HUES64 (cell line): ENCODE measurements around the gene UGP2.
A peak's percentile ranks its signal among the peaks of the same experiment; 100 is the strongest.

ENCODE experiments used
- H3K27ac ChIP-seq: 2 replicates; pipeline ENCODE4 v1.7.0; 2013; ENCODE audit warnings: low read depth, low read length, inconsistent platforms
- H3K27me3 ChIP-seq: 2 replicates; pipeline ENCODE4 v1.6.1; 2013; ENCODE audit warnings: mild to moderate bottlenecking, low read length; ENCODE audit not compliant: insufficient read depth
- H3K36me3 ChIP-seq: 2 replicates; pipeline ENCODE4 v1.6.1; 2013; ENCODE audit warnings: mild to moderate bottlenecking, low read length; ENCODE audit not compliant: insufficient read depth
- H3K4me1 ChIP-seq: 2 replicates; pipeline ENCODE4 v1.6.1; 2013; ENCODE audit warnings: mild to moderate bottlenecking, low read length, moderate library complexity; ENCODE audit not compliant: insufficient read depth
- H3K4me3 ChIP-seq: 2 replicates; pipeline ENCODE4 v1.5.1; 2013; ENCODE audit warnings: mild to moderate bottlenecking, low read length, moderate library complexity
- H3K9ac ChIP-seq: 2 replicates; pipeline ENCODE4 v1.6.1; 2013; ENCODE audit warnings: mild to moderate bottlenecking, low read depth, low read length
- H3K9me3 ChIP-seq: 2 replicates; pipeline ENCODE4 v1.6.1; 2013; ENCODE audit warnings: low read depth, low read length; ENCODE audit not compliant: insufficient read depth
- WGBS: fragments of 150-250, 120-280 bp; methylation state at CpG from one replicate; pipeline ENCODE4 v1.1.7; 2013; ENCODE audit warnings: missing lambda C conversion rate; 5-methylcytosine and 5-hydroxymethylcytosine counted together

UGP2 gene

DNA sequence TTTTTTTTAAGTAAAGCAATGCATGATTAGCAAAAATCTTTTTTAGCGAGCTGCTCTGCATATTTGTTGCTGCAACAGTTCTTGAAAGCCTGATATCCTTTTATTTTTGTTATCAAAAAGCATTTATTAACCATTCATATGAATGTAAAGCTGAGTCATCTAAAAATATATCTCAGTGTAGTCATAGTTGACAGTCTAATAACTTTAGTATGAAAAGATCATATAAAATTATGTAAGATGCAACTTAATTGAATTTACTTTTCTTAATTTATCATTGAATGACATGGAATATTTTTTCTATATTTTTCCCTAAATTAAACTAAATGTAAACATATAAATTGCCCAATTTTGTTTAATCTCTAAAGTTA, 8.5 kb downstream of the UGP2 start:
- peaks cover 92% of the 10 kb centered on the region for H3K4me1 ChIP-seq
- peak overlapping the region; percentile 34 for H3K4me3 ChIP-seq
- peak overlapping the region; percentile 68 for H3K9ac ChIP-seq
- no peaks in the 10 kb centered on the region for H3K9me3 ChIP-seq
- H3K27ac ChIP-seq: peak overlapping the region; percentile 98
- H3K27me3 ChIP-seq: no peaks in the 10 kb centered on the region
- 0% methylated on average over 1 of the region's 1 CpG for WGBS
- peaks cover 10% of the 10 kb centered on the region; the same call in 1 of the 2 replicates for H3K36me3 ChIP-seq

- H3K27me3 ChIP-seq: no peaks in the 10 kb centered on the region
- peak overlapping the region; percentile 34; the same call in 1 of the 2 replicates for H3K4me3 ChIP-seq
- peaks cover 89% of the 10 kb centered on the region for H3K4me1 ChIP-seq
- H3K27ac ChIP-seq: peak overlapping the region; percentile 98
- H3K9me3 ChIP-seq: no peaks in the 10 kb centered on the region
- peaks cover 12% of the 10 kb centered on the region; the same call in 1 of the 2 replicates for H3K36me3 ChIP-seq
- peak overlapping the region; percentile 68 for H3K9ac ChIP-seq
These were observed 9.0 kb downstream of the UGP2 start for GRCh38 chr2:63850649-63851048.

- Histone ChIP-seq H3K27me3 (no peaks in the 10 kb centered on the region), H3K36me3 (peaks cover 23% of the 10 kb centered on the region), H3K9me3 (no peaks in the 10 kb centered on the region), H3K9ac (no peak overlapping the region; the same call in 1 of the 2 replicates), H3K4me3 (no peak overlapping the region; the same call in 1 of the 2 replicates), H3K4me1 (peaks cover 82% of the 10 kb centered on the region), H3K27ac (peak overlapping the region; percentile 76)
- WGBS: no CpG with 5 or more reads among the region's 1 CpG
These were observed 10.1 kb downstream of the UGP2 start for GRCh38 chr2:63851691-63852311.

DNA sequence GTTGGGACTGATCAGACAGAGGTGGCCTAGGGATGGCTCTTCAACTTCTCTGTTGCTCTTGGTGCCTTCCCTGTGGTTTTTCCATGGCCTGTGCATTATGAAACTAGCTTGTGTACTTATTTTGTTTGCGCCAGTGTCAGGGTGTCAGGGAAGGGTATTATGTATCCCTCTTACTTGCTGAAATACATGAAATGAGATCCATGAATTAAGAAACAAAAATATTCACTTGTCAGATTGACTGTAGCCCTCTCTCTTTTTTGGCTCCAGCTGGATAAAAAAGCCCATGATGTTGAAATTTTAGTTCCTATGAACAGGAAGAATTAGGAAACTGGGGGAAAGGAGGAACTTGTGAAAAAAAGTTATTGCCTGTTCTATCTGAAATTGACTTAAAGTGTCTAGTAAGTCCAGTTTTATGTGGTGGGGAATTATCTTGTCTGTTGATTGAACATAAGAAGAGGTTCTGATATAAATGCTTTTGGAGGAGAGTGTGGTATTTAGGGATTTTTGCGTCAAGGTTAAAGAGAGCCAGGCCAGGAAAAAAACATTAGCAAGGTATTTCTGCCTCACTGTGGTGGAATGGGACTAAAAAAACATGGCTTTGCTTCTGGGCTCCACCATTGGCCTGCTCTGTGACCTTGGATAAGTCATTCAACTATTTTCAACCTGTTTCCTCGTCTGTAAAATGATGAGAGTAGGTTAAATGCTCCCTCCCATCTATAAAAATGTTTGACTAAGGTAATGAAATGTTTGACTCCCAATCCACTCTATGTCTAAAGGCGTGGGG, 12.0 kb downstream of the UGP2 start:
- H3K27ac ChIP-seq: peak overlapping the region; percentile 76
- no peak overlapping the region; the same call in 1 of the 2 replicates for H3K4me3 ChIP-seq
- H3K36me3 ChIP-seq: peaks cover 42% of the 10 kb centered on the region
- H3K27me3 ChIP-seq: no peaks in the 10 kb centered on the region
- H3K4me1 ChIP-seq: peaks cover 76% of the 10 kb centered on the region
- H3K9ac ChIP-seq: peak overlapping the region; percentile 38
- 70% methylated on average over 3 of the region's 4 CpGs for WGBS
- H3K9me3 ChIP-seq: no peaks in the 10 kb centered on the region

DNA sequence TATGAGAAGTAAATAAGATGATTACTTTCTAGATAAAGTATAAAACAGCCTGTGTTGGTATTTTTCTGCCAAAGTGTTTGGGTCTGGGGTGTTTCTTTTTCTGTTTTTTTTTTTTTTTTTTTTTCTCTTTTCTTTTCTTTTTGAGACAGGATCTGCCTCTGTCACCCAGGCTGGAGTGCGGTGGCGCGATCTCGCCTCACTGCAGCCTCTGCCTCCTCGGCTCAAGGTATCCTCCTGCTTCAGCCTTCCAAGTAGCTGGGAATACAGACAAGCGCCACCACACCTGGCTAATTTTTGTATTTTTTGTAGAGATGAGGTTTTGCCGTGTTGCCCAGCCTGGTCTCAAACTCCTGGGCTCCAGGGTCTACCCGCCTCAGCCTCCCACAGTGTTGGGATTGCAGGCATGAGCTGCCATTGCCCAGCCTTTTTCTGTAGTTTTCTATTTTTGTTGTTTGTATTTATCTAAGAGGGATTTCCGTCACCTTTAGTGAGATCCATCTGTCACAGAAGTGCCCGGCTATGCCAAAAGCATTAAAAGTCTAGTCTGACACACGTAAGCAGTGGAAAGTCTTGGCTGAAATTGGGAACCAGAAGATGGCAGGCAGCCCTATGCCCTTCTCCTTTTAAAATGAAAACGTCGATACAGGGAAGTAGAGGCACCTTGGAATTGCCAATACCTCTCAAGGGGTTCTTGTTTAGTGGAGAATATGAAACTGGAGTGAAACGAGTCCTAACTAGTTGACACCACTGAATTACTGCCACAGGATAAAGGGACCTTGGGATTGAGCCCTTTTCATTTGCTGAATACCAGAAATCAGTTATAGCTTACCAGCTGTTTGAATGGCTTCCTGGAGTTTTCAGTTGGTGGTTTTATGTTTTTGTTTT, 14.0 kb downstream of the UGP2 start:
- Histone ChIP-seq H3K4me3 (no peak overlapping the region), H3K27me3 (no peaks in the 10 kb centered on the region), H3K9me3 (no peaks in the 10 kb centered on the region), H3K9ac (no peak overlapping the region), H3K27ac (0 out of 2 replicates have a peak overlapping the region, but pooled peaks have one; percentile 22), H3K4me1 (peaks cover 58% of the 10 kb centered on the region), H3K36me3 (peaks cover 62% of the 10 kb centered on the region)
- WGBS: 92% methylated on average over 14 of the region's 14 CpGs

DNA sequence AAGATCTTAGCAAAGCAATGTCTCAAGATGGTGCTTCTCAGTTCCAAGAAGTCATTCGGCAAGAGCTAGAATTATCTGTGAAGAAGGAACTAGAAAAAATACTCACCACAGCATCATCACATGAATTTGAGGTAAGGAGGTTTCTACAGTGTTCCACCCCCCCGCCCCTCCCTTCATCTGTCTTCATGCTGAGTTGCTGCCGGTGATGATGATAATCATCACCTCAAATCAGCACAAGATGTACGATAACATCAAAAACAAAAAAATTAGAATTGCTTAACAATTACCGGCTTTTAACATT, 14.6 kb downstream of the UGP2 start:
- Histone ChIP-seq H3K9me3 (no peaks in the 10 kb centered on the region), H3K36me3 (peaks cover 68% of the 10 kb centered on the region), H3K27ac (0 out of 2 replicates have a peak overlapping the region, but pooled peaks have one; percentile 22), H3K27me3 (no peaks in the 10 kb centered on the region), H3K4me1 (peaks cover 57% of the 10 kb centered on the region), H3K4me3 (no peak overlapping the region), H3K9ac (no peak overlapping the region)
- WGBS: 93% methylated on average over 4 of the region's 5 CpGs

- Histone ChIP-seq H3K36me3 (peaks cover 78% of the 10 kb centered on the region), H3K4me1 (peaks cover 56% of the 10 kb centered on the region), H3K27me3 (no peaks in the 10 kb centered on the region), H3K9ac (no peak overlapping the region), H3K9me3 (no peaks in the 10 kb centered on the region), H3K27ac (no peak overlapping the region), H3K4me3 (no peak overlapping the region)
- WGBS: no CpG with 5 or more reads among the region's 2 CpGs
These were observed 16.6 kb downstream of the UGP2 start for GRCh38 chr2:63858291-63858690.

- no peaks in the 10 kb centered on the region for H3K27me3 ChIP-seq
- WGBS: 86% methylated on average over 5 of the region's 6 CpGs
- no peak overlapping the region for H3K4me3 ChIP-seq
- H3K4me1 ChIP-seq: peaks cover 58% of the 10 kb centered on the region
- peaks cover 100% of the 10 kb centered on the region for H3K36me3 ChIP-seq
- H3K9me3 ChIP-seq: no peaks in the 10 kb centered on the region
- no peak overlapping the region for H3K27ac ChIP-seq
- no peak overlapping the region for H3K9ac ChIP-seq
These were observed 19.6 kb downstream of the UGP2 start for GRCh38 chr2:63861220-63861822.

DNA sequence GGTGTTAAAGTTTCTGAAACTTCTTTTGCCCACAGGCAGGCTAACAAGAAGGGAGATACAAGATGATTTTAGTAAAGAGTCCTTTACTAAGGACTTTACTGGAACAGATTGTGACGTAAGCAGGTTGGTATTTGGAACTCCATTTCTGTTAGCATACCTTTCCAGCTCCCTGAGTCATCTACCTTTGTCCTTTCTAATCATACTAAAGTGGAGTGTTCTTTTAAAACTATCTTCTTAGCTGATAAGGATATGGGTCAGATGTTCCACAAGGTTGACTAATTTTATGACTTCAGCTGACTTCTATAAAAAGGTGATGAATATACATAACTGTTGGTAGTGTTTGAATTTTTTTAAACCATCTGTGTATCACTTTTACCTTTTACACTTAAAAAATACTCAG, 21.1 kb downstream of the UGP2 start:
- peaks cover 63% of the 10 kb centered on the region for H3K4me1 ChIP-seq
- H3K27me3 ChIP-seq: no peaks in the 10 kb centered on the region
- no peaks in the 10 kb centered on the region for H3K9me3 ChIP-seq
- H3K9ac ChIP-seq: peak overlapping the region; percentile 33; the same call in 1 of the 2 replicates
- H3K4me3 ChIP-seq: no peak overlapping the region
- WGBS: 75% methylated on average over 1 of the region's 1 CpG
- H3K27ac ChIP-seq: peak overlapping the region; percentile 43
- H3K36me3 ChIP-seq: peaks cover 100% of the 10 kb centered on the region

GRCh38 chr2:63863707-63864106, 22.0 kb downstream of the UGP2 start:
- Histone ChIP-seq H3K27ac (peak overlapping the region; percentile 1; the same call in 1 of the 2 replicates), H3K9me3 (no peaks in the 10 kb centered on the region), H3K4me1 (peaks cover 66% of the 10 kb centered on the region), H3K4me3 (no peak overlapping the region), H3K27me3 (no peaks in the 10 kb centered on the region), H3K36me3 (peaks cover 100% of the 10 kb centered on the region), H3K9ac (no peak overlapping the region)
- WGBS: no CpG with 5 or more reads among the region's 1 CpG
